HS-27A (cell line): Measurements from ENCODE around the gene MSRB2.
A peak's percentile ranks its signal among the peaks of the same experiment; 100 is the strongest.
"Not testable (repeated sequence)": the region's sequence is repeated elsewhere in the genome, so short reads cannot be mapped to it uniquely, and the experiment has no call there.

Experiments
- DNase-seq: peaks from one replicate; pipeline ENCODE4 v3.0.0-alpha.2; 2012; ENCODE audit warnings: low read depth, missing footprints

Gene MSRB2

DNA sequence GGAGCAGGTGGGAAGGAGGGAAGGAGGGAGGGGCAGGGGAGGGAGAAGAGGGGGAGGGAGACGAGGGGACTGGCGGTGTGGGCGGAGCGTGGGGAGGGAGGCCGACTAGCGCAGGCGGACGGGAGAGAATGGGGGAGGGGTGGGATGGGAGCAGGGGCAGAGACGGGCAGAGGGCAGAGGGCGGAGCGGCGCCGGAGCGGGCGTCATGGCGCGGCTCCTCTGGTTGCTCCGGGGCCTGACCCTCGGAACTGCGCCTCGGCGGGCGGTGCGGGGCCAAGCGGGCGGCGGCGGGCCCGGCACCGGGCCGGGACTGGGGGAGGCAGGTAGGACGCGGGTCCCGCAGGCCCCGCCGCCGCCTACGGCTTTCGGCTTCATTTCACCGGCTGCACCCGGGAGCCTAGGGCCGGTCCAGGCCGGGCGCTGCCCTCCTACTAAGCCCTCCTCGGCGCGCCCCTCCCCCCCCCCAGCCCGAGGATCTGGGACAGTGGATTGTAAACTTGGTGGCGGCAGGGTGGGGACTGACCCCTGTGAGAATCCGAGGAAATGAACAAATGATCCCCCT lies at the start of gene MSRB2:
Gene MSRB2, plus strand, starts transcription at position 176 of the 562 bp plus-strand sequence. Its CDS starts 30 bp downstream, at position 206.
- peak; percentile 53 for DNase-seq

- DNase-seq = no peak
Measured at GRCh38 chr10:23046027-23046426, 49.4 kb upstream of the MSRB2 start.

DNA sequence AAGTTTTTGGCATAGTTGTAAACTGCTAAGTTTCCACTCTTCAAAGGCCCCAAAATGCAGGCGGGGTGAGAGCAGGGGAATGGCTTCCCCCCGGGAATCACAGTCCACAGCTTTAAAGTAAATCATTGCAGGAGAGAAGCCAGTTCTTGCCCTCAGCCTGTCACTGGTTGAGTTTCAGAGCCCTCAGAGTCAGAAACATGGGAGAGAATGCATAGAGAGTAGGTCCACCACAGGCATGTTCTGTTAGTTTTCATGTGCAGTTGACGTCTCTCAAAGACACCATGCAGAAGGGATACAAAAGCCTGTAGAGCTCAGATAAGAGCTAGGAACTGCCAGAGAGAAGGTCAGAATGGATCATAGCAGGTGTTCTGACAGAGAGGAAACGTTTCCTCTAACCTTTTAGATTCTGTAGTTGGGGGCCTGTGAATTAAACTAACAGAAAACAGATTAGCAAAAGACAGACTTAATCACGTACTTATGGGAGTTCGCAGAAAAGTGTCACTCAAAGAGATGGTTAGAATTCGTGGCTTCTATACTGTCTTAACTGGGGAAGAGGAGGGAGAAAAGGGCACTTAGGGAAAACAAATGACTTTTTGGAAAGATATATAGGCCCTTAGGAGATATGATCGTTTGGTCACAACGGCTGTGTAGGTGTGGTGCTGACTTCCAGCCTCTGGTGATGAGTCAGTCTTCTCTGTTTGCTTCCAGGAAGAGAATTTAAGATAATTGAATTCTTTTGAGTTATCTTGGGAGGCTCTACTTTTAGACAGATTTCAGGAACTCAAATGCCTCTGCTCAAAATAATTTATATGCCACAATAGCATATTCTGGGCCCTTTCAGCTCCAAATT lies 48.0 kb upstream of the MSRB2 start:
- DNase-seq = no peak

- DNase-seq = no peak
Measured at GRCh38 chr10:23048191-23048590, 47.2 kb upstream of the MSRB2 start.

DNA sequence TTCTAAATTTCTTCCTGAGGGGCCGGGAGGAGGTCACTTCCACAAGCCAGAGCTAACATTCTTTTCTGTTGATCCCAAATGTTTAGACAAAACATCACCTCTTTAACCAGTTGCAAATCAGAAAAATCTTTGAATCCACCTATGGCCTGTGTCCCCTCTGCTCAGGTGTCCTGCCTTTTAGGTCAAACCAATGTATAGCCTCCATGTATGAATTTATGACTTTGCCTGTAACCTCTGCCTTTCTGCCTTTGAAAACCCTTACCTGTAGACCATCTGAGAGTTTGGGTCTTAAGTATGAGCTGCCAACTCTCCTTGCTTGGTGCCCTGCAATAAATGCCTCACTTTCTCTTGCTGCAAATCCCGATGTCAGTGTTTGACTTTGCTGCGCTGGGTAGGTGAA lies 44.1 kb upstream of the MSRB2 start:
- DNase-seq = no peak

GRCh38 chr10:23051855-23052331 lies 43.5 kb upstream of the MSRB2 start:
- DNase-seq = no peak

GRCh38 chr10:23053036-23053435 lies 42.3 kb upstream of the MSRB2 start:
- no peak for DNase-seq

DNA sequence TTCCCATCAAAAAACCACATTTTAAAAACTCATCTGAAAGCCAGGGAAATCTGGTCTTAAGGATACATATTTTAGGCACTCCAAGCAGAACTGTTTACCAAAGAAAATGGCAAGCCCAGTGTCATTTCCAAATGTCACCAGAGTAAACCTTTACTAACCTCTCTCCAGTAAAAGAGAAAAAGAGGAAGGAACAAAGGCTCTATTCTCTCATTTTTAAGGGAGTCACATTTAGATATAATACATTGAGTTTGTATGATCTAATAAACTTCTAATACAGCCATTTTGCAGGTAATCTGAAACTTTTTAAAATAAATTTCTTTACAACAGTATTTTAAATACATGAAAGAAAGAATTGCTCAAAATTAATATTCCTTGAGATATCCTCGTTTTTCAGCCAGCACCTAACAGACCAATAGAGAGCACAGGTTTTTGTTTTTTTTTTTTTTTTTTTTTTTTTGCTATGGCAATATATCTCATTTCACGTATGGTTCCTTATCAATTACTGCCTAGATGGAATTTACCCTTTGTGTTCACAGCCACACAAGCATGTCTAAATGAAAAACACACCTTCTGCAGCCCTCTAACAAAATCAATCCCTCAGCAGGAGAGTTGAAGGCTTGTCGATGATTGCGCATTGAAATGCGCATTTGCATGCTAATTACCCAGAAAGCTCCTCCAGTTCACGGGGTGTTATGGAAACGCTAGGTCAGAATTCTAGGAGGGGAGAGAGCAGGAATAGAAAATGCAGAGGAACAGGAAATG lies 39.8 kb upstream of the MSRB2 start:
- no peak for DNase-seq

- DNase-seq = no peak
Measured at GRCh38 chr10:23056186-23056579, 39.2 kb upstream of the MSRB2 start.

- no peak for DNase-seq
Measured at GRCh38 chr10:23058366-23058765, 37.0 kb upstream of the MSRB2 start.

- no peak for DNase-seq
Measured at GRCh38 chr10:23060918-23061317, 34.5 kb upstream of the MSRB2 start.

- no peak for DNase-seq
Measured at GRCh38 chr10:23063045-23063972, 32.1 kb upstream of the MSRB2 start.

DNA sequence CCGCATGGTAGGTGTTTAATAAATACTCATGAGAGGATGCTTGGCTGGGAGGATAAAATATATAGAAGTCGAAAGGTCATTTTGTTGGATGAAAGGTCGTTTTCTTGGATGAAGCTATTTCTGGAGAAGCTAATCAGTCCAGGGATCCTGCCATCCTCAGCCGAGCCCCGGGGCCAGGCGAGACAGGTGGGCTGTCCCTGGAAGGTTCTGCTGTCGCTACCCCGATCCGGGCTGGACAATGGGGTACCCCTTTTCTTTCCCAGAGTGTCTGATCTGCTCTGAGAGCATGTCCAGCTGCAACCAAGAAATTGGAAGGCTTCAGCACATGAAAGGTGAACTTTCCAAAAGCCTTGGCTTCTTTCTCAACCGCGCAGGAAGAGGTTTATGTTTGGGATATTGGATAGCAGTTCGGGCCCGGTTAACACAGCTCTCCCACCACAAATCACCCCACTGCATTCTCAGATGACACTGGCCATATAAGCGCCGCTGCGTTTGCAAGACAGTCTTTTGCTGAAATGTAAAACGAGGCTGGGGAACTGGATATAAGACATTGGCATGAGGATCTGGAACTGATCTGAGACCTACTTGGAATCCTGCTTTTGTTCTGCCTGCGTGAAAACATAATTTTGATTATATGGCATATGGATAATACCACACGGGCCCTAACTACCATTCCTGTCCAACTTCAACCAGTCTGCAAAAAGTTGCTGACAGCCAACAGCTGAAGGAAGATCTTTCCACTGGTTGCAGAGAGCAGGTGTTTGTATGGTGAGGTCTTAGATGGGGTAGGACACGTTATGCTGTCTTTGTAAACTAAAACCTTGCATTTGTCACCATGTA lies 31.2 kb upstream of the MSRB2 start:
- no peak for DNase-seq

GRCh38 chr10:23064813-23065114 lies 30.6 kb upstream of the MSRB2 start:
- DNase-seq = not testable (repeated sequence)

DNA sequence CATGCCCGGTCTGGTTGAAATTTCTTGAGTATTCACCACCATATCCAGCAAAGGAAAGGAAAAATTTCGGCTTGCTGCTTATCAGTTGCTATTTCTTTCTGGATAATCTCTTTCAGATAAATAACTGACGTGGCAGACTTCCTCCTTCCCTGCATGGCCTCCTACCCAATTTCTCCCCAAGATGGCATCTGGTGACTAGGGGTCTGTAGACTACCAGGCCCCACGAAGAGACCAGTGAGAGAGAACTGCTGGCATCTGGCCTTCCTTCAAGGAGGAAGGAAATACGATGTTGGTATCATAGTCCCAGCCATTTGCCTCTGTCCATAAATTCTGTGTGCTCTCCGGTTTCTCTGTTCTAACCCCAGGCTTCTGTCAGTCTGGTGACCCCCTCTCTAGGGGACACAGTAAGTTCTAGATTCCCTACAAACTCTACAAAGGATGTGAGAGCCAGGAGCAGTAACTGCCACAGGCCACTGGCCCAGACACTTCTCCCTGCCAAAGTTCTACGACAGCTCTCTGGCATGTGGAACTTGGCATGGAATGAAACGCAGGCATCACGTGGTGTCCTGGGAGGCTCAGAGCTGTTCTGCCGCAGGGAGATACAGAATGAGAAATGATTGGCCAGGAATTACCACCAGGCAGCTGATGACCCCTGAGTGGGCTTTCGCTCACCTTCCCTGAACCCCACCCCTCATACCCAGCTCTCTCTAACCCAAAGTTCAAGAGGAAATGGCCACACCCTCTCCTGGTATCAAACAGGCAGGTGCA lies 30.0 kb upstream of the MSRB2 start:
- no peak for DNase-seq

GRCh38 chr10:23067337-23067736 lies 28.0 kb upstream of the MSRB2 start:
- DNase-seq = no peak

- DNase-seq = peak; percentile 11
Measured at GRCh38 chr10:23067939-23068775, 27.2 kb upstream of the MSRB2 start.

- DNase-seq = no peak
Measured at GRCh38 chr10:23069019-23069815, 26.2 kb upstream of the MSRB2 start.
